Panc1 (cell line): Measurements from ENCODE around the gene SERPINB1. TPM values are rescaled to one million over a fixed set of nuclear protein-coding genes. Genes with fewer than 3 reads are reported as not detected.

Experiments
- ATAC-seq: fragments of 200-7000 bp; cut with Tn5 transposase; 2 replicates; pipeline ENCODE4 v1.9.1; 2020; ENCODE audit warnings: mild to moderate bottlenecking, moderate library complexity
- BruUV-seq: library from RNA; stranded (reverse); fragments of 400-500 nt; replicated peaks from 2 replicates; lab custom pipeline; 2021; lab: Mats Ljungman, UMichigan
- CTCF ChIA-PET: fragments of 300-600 bp; sonication (Branson Sonifier 250); formaldehyde crosslinking; loops from one replicate; lab custom pipeline; 2022; ENCODE audit warnings: antibody characterized with exemption; lab: Charles Lee
- POLR2A ChIA-PET: fragments of 300-600 bp; sonication (Branson Sonifier 250); formaldehyde crosslinking; loops from one replicate; lab custom pipeline; 2022; ENCODE audit warnings: antibody characterized with exemption; lab: Charles Lee
- DNase-seq: peaks from one replicate; pipeline ENCODE4 v3.0.0-alpha.2; 2010; ENCODE audit warnings: low read depth, low spot score
- H3K27ac ChIP-seq: 2 replicates; pipeline ENCODE4 v1.5.1; 2011; ENCODE audit warnings: mild to moderate bottlenecking, low read length, inconsistent platforms
- H3K27me3 ChIP-seq: fragments of 200-500 bp; sonication (Bioruptor generic); 2 replicates; pipeline ENCODE4 v1.6.0; 2014; ENCODE audit warnings: low read length, inconsistent platforms; ENCODE audit not compliant: control insufficient read depth, insufficient read depth
- H3K36me3 ChIP-seq: fragments of 200-500 bp; sonication (Bioruptor generic); 2 replicates; pipeline ENCODE4 v1.5.1; 2014; ENCODE audit warnings: inconsistent platforms, mild to moderate bottlenecking, low read length, moderate library complexity; ENCODE audit not compliant: control insufficient read depth, insufficient read depth
- H3K4me1 ChIP-seq: 2 replicates; pipeline ENCODE4 v1.5.1; 2011; ENCODE audit warnings: inconsistent platforms, mild to moderate bottlenecking, low read length, moderate library complexity; ENCODE audit not compliant: control insufficient read depth, insufficient read depth
- H3K4me3 ChIP-seq, 2 experiments: 2 replicates each; pipeline ENCODE4 v1.5.1; 2011 to 2012; ENCODE audit warnings: low read depth in 2 of 2, low read length in 2 of 2, mild to moderate bottlenecking in 2 of 2, inconsistent platforms in 1 of 2, moderate library complexity in 1 of 2
- H3K9me3 ChIP-seq: fragments of 200-500 bp; sonication (Bioruptor generic); 2 replicates; pipeline ENCODE4 v1.5.1; 2014; ENCODE audit warnings: low read depth, mild to moderate bottlenecking, inconsistent platforms, low read length, moderate library complexity; ENCODE audit not compliant: control insufficient read depth, insufficient read depth
- CTCF ChIP-seq: fragments of 450-650 bp; IDR thresholded peaks from 2 replicates; pipeline ENCODE4 v1.5.1; 2017; ENCODE audit warnings: mild to moderate bottlenecking
- POLR2AphosphoS5 ChIP-seq: IDR thresholded peaks from 2 replicates; pipeline ENCODE4 v1.6.1; 2012; ENCODE audit warnings: mild to moderate bottlenecking, low read depth, low read length, moderate library complexity
- REST ChIP-seq, 2 experiments: IDR thresholded peaks; 2 replicates each; pipeline ENCODE4 v1.6.1; 2011 to 2012; ENCODE audit warnings: low read depth in 2 of 2, control low read depth in 1 of 2, low read length in 1 of 2, mild to moderate bottlenecking in 1 of 2, moderate library complexity in 1 of 2; ENCODE audit not compliant: insufficient read depth in 1 of 2
- SIN3A ChIP-seq: IDR thresholded peaks from 2 replicates; pipeline ENCODE4 v1.6.1; 2012; ENCODE audit warnings: low read depth, mild to moderate bottlenecking, low read length, moderate library complexity, borderline replicate concordance; ENCODE audit not compliant: insufficient read depth
- TCF7L2 ChIP-seq: IDR thresholded peaks from 2 replicates; pipeline ENCODE4 v1.6.1; 2011; ENCODE audit warnings: mild to moderate bottlenecking, low read depth, low read length, inconsistent platforms
- in situ Hi-C: cut with HindIII; loops from 2 replicates; pipeline ENCODE4 v1.10.0; 2016; ENCODE audit warnings: low sequenced_read_pairs, low pct_unique_long_range_greater_than_20kb
- intact Hi-C: fragments of 100-400 bp; cut with micrococcal nuclease; formaldehyde crosslinking; loops from one replicate; pipeline ENCODE4 v1.10.0; 2022; ENCODE audit not compliant: unreplicated experiment
- total RNA-seq: library from RNA; stranded (reverse); gene quantifications from one replicate; pipeline ENCODE4 v1.2.1, GENCODE V29; 2021; ENCODE audit not compliant: unreplicated experiment

Gene SERPINB1
- total RNA-seq, 1 experiment from 2014 or later, result 40.8 TPM

GRCh38 chr6:2865694-2866151 lies 24.1 kb upstream of the SERPINB1 start:
- ATAC-seq, result 0 out of 2 replicates have a peak, but pooled peaks have one; percentile 35
- no peaks in the 10 kb centered on the region for H3K27me3 ChIP-seq
- H3K4me1 ChIP-seq, result peaks cover 15% of the 10 kb centered on the region; the same call in 1 of the 2 replicates
- no peak overlapping the region for H3K4me3 ChIP-seq
- CTCF ChIA-PET, result interaction anchor here (0.7 to 1.0 kb wide), 2 partner anchors 10 to 11 kb away, joined by 3 read pairs; no protein-coding TSS in a partner anchor
- intact Hi-C loops, result no loop called here
- no peaks in the 10 kb centered on the region for H3K9me3 ChIP-seq
- POLR2A ChIA-PET, result interaction anchor here (0.6 kb wide), 1 partner anchor 11 kb away, joined by 3 read pairs; no protein-coding TSS in a partner anchor
- H3K36me3 ChIP-seq, result no peaks in the 10 kb centered on the region
- no peak overlapping the region for H3K27ac ChIP-seq
- TF ChIP-seq CTCF, result no peak
- BruUV-seq, result no TSS peak
- in situ Hi-C loops, result no loop called here
- no peak for DNase-seq

GRCh38 chr6:2865270-2865669 lies 23.6 kb upstream of the SERPINB1 start:
- H3K9me3 ChIP-seq, result no peaks in the 10 kb centered on the region
- no peaks in the 10 kb centered on the region for H3K36me3 ChIP-seq
- DNase-seq (no peak), ATAC-seq (no peak)
- TF ChIP-seq CTCF (no peak), TCF7L2 (no peak), SIN3A (no peak), REST (IDR thresholded peaks at IDR 0.05; ENCODE audit: insufficient read depth in 1 of 2, low read depth in 2 of 2, low read length in 1 of 2) (no peak), POLR2AphosphoS5 (no peak)
- intact Hi-C loops, result no loop called here
- ChIA-PET CTCF (interaction anchor here (1.0 kb wide), 1 partner anchor 10 kb away, joined by 3 read pairs; no protein-coding TSS in a partner anchor), POLR2A (interaction anchor here (0.6 kb wide), 1 partner anchor 11 kb away, joined by 3 read pairs; no protein-coding TSS in a partner anchor)
- H3K27me3 ChIP-seq, result no peaks in the 10 kb centered on the region
- H3K27ac ChIP-seq, result no peak overlapping the region
- no peak overlapping the region for H3K4me3 ChIP-seq
- BruUV-seq, result no TSS peak
- in situ Hi-C loops, result no loop called here
- peaks cover 15% of the 10 kb centered on the region; the same call in 1 of the 2 replicates for H3K4me1 ChIP-seq
